HEK293 (cell line): Measurements from ENCODE around the gene AMOTL2.

Experiments
- CTCF ChIA-PET: fragments of 350-600 bp; formaldehyde crosslinking; extraction: SDS; loops from one replicate; lab custom pipeline; 2021; ENCODE audit warnings: antibody characterized with exemption; lab: Yijun Ruan, JAX
- POLR2A ChIA-PET: fragments of 300-600 bp; formaldehyde crosslinking; extraction: SDS; loops from one replicate; lab custom pipeline; 2020; ENCODE audit warnings: antibody characterized with exemption, inconsistent platforms; lab: Yijun Ruan, JAX
- H3K27ac ChIP-seq: fragments of 200-500 bp; sonication (Bioruptor generic); 2 replicates; pipeline ENCODE4 v1.5.1; 2014; ENCODE audit warnings: low read depth, low read length, control low read depth, inconsistent platforms; ENCODE audit errors: extremely low read depth
- H3K36me3 ChIP-seq, 2 experiments: fragments of 200-500 bp in 1 of 2; sonication (Bioruptor generic) in 1 of 2; 1 replicate in 1 of 2; 2 replicates in 1 of 2; pipeline ENCODE4 v1.5.1; 2014 to 2017; ENCODE audit warnings: inconsistent platforms in 2 of 2, low read length in 2 of 2; ENCODE audit not compliant: control insufficient read depth in 2 of 2, insufficient read depth in 1 of 2
- H3K4me1 ChIP-seq: fragments of 200-500 bp; sonication (Bioruptor generic); 2 replicates; pipeline ENCODE4 v1.5.1; 2014; ENCODE audit warnings: mild to moderate bottlenecking, low read length, inconsistent platforms; ENCODE audit not compliant: control insufficient read depth, insufficient read depth
- H3K4me3 ChIP-seq: 2 replicates; pipeline ENCODE4 v1.5.1; 2011; ENCODE audit warnings: low read depth, mild to moderate bottlenecking, control low read depth, low read length, moderate library complexity
- H3K9me3 ChIP-seq: fragments of 200-500 bp; sonication (Bioruptor generic); 2 replicates; pipeline ENCODE4 v1.5.1; 2014; ENCODE audit warnings: low read depth, low read length, inconsistent platforms; ENCODE audit not compliant: control insufficient read depth, insufficient read depth
- BCL6B ChIP-seq: fragments of 450-650 bp; formaldehyde crosslinking; IDR thresholded peaks from 2 replicates; pipeline ENCODE4 v1.5.1; 2017; ENCODE audit warnings: missing biosample characterization, missing genetic modification characterization
- EGR2 ChIP-seq: fragments of 450-650 bp; formaldehyde crosslinking; IDR thresholded peaks from 2 replicates; pipeline ENCODE4 v1.5.1; 2016; ENCODE audit warnings: low read depth, missing biosample characterization, missing genetic modification characterization
- FEZF1 ChIP-seq: fragments of 450-650 bp; formaldehyde crosslinking; IDR thresholded peaks from 2 replicates; pipeline ENCODE4 v1.5.1; 2016; ENCODE audit warnings: missing biosample characterization, missing genetic modification characterization
- GLIS1 ChIP-seq: fragments of 450-650 bp; formaldehyde crosslinking; IDR thresholded peaks from 2 replicates; pipeline ENCODE4 v1.5.1; 2016; ENCODE audit warnings: missing biosample characterization, missing genetic modification characterization
- HOXA7 ChIP-seq: sonication (generic); formaldehyde crosslinking; IDR thresholded peaks from 2 replicates; pipeline ENCODE4 v1.8.1; 2022; ENCODE audit warnings: missing genetic modification reagents, borderline replicate concordance
- INSM2 ChIP-seq: fragments of 450-650 bp; formaldehyde crosslinking; IDR thresholded peaks from 2 replicates; pipeline ENCODE4 v1.5.1; 2016; ENCODE audit warnings: missing biosample characterization, missing genetic modification characterization
- KLF17 ChIP-seq: fragments of 450-650 bp; formaldehyde crosslinking; IDR thresholded peaks from 2 replicates; pipeline ENCODE4 v1.5.1; 2016; ENCODE audit warnings: missing biosample characterization, missing genetic modification characterization
- KLF9 ChIP-seq: fragments of 450-650 bp; formaldehyde crosslinking; IDR thresholded peaks from 2 replicates; pipeline ENCODE4 v1.5.1; 2016; ENCODE audit warnings: missing biosample characterization, missing genetic modification characterization, low read depth
- OSR2 ChIP-seq: fragments of 450-650 bp; formaldehyde crosslinking; IDR thresholded peaks from 2 replicates; pipeline ENCODE4 v1.5.1; 2016; ENCODE audit warnings: missing biosample characterization, missing genetic modification characterization
- RBAK ChIP-seq: fragments of 450-650 bp; formaldehyde crosslinking; IDR thresholded peaks from 2 replicates; pipeline ENCODE4 v1.5.1; 2016; ENCODE audit warnings: missing biosample characterization, missing genetic modification characterization
- SALL2 ChIP-seq: fragments of 450-650 bp; formaldehyde crosslinking; IDR thresholded peaks from 2 replicates; pipeline ENCODE4 v1.5.0; 2017; ENCODE audit warnings: missing biosample characterization, mild to moderate bottlenecking, missing genetic modification characterization, borderline replicate concordance
- SP7 ChIP-seq: fragments of 450-650 bp; formaldehyde crosslinking; IDR thresholded peaks from 2 replicates; pipeline ENCODE4 v1.5.1; 2016; ENCODE audit warnings: missing biosample characterization, missing genetic modification characterization
- YY1 ChIP-seq: fragments of 450-650 bp; formaldehyde crosslinking; IDR thresholded peaks from 2 replicates; pipeline ENCODE4 v1.5.1; 2018; ENCODE audit warnings: missing biosample characterization, missing genetic modification characterization
- ZBTB17 ChIP-seq: fragments of 450-650 bp; formaldehyde crosslinking; IDR thresholded peaks from 2 replicates; pipeline ENCODE4 v1.5.1; 2016; ENCODE audit warnings: missing biosample characterization, missing genetic modification characterization
- ZBTB7A ChIP-seq: fragments of 450-650 bp; formaldehyde crosslinking; IDR thresholded peaks from 2 replicates; pipeline ENCODE4 v1.5.1; 2016; ENCODE audit warnings: low read depth, missing biosample characterization, missing genetic modification characterization
- ZFHX2 ChIP-seq: fragments of 450-650 bp; formaldehyde crosslinking; conservative IDR thresholded peaks from 2 replicates; pipeline ENCODE4 v1.5.1; 2016; ENCODE audit warnings: missing biosample characterization, missing genetic modification characterization
- ZNF112 ChIP-seq: fragments of 450-650 bp; formaldehyde crosslinking; IDR thresholded peaks from 2 replicates; pipeline ENCODE4 v1.5.0; 2017; ENCODE audit warnings: missing biosample characterization, missing genetic modification characterization
- ZNF2 ChIP-seq: fragments of 450-650 bp; formaldehyde crosslinking; IDR thresholded peaks from 2 replicates; pipeline ENCODE4 v1.5.1; 2016; ENCODE audit warnings: missing biosample characterization, missing genetic modification characterization
- ZNF24 ChIP-seq: fragments of 450-650 bp; formaldehyde crosslinking; IDR thresholded peaks from 2 replicates; pipeline ENCODE4 v1.5.1; 2016; ENCODE audit warnings: missing biosample characterization, missing genetic modification characterization
- ZNF292 ChIP-seq: fragments of 450-650 bp; formaldehyde crosslinking; IDR thresholded peaks from 2 replicates; pipeline ENCODE4 v1.5.1; 2016; ENCODE audit warnings: low read depth, missing biosample characterization, missing genetic modification characterization, borderline replicate concordance
- ZNF341 ChIP-seq: fragments of 450-650 bp; formaldehyde crosslinking; IDR thresholded peaks from 2 replicates; pipeline ENCODE4; 2016; ENCODE audit warnings: low read depth, missing biosample characterization, missing genetic modification characterization
- ZNF354C ChIP-seq: fragments of 450-650 bp; formaldehyde crosslinking; IDR thresholded peaks from 2 replicates; pipeline ENCODE4 v1.5.1; 2016; ENCODE audit warnings: missing biosample characterization, missing genetic modification characterization, low read depth, borderline replicate concordance
- ZNF530 ChIP-seq: fragments of 450-650 bp; formaldehyde crosslinking; IDR thresholded peaks from 2 replicates; pipeline ENCODE4 v1.5.1; 2016; ENCODE audit warnings: low read depth, missing biosample characterization, missing genetic modification characterization
- ZNF544 ChIP-seq: fragments of 450-650 bp; formaldehyde crosslinking; IDR thresholded peaks from 2 replicates; pipeline ENCODE4 v1.5.0; 2017; ENCODE audit warnings: missing biosample characterization, missing genetic modification characterization
- ZNF561 ChIP-seq: fragments of 450-650 bp; IDR thresholded peaks from 2 replicates; pipeline ENCODE4 v1.5.1; 2018; ENCODE audit warnings: missing biosample characterization, missing genetic modification characterization, borderline replicate concordance
- ZNF654 ChIP-seq: fragments of 450-650 bp; formaldehyde crosslinking; IDR thresholded peaks from 2 replicates; pipeline ENCODE4 v1.5.1; 2016; ENCODE audit warnings: low read depth, missing biosample characterization, missing genetic modification characterization
- ZNF658 ChIP-seq: fragments of 450-650 bp; formaldehyde crosslinking; IDR thresholded peaks from 2 replicates; pipeline ENCODE4; 2016; ENCODE audit warnings: missing biosample characterization, missing genetic modification characterization
- ZNF692 ChIP-seq: fragments of 450-650 bp; formaldehyde crosslinking; IDR thresholded peaks from 2 replicates; pipeline ENCODE4 v1.5.1; 2016; ENCODE audit warnings: missing biosample characterization, missing genetic modification characterization
- ZNF701 ChIP-seq: fragments of 450-650 bp; formaldehyde crosslinking; IDR thresholded peaks from 2 replicates; pipeline ENCODE4 v1.5.1; 2016; ENCODE audit warnings: missing biosample characterization, missing genetic modification characterization
- ZNF768 ChIP-seq: fragments of 450-650 bp; formaldehyde crosslinking; IDR thresholded peaks from 2 replicates; pipeline ENCODE4 v1.5.1; 2018; ENCODE audit warnings: missing biosample characterization, mild to moderate bottlenecking, missing genetic modification characterization
- ZXDB ChIP-seq: fragments of 450-650 bp; formaldehyde crosslinking; IDR thresholded peaks from 2 replicates; pipeline ENCODE4 v1.5.1; 2016; ENCODE audit warnings: missing biosample characterization, missing genetic modification characterization

The AMOTL2 gene

GRCh38 chr3:134308350-134308891 lies 65.8 kb downstream of the AMOTL2 start (continued):
- peak; percentile 90 for TF ChIP-seq ZNF654 (tag by site-specific recombination)
- TF ChIP-seq KLF17 (tag by site-specific recombination) = peak; percentile 40; the same call in 1 of the 2 replicates
- TF ChIP-seq KLF9 = 0 out of 2 replicates have a peak, but pooled peaks have one; percentile 46
- TF ChIP-seq SP7 (tag by site-specific recombination) = 0 out of 2 replicates have a peak, but pooled peaks have one; percentile 33
- TF ChIP-seq ZNF561 (tag by site-specific recombination) = no peak
- no peak for TF ChIP-seq ZNF658 (tag by site-specific recombination)
- no peak for TF ChIP-seq YY1 (tag by site-specific recombination)
- TF ChIP-seq INSM2 (tag by site-specific recombination) = peak; percentile 69
- TF ChIP-seq ZBTB17 = peak; percentile 37; the same call in 1 of the 2 replicates
- no peak for TF ChIP-seq ZNF701 (tag by site-specific recombination)
- no peak for TF ChIP-seq ZBTB7A (tag by site-specific recombination)
- TF ChIP-seq ZNF768 = no peak
- TF ChIP-seq ZNF354C (tag by site-specific recombination) = no peak
- no peak for TF ChIP-seq FEZF1 (tag by site-specific recombination)
- 0 out of 2 replicates have a peak, but pooled peaks have one; percentile 11 for TF ChIP-seq ZFHX2 (tag by site-specific recombination)
- TF ChIP-seq ZNF341 (tag by site-specific recombination) = no peak
- TF ChIP-seq ZNF292 = no peak
- peak; percentile 79 for TF ChIP-seq GLIS1 (tag by site-specific recombination)
- TF ChIP-seq ZNF692 (tag by site-specific recombination) = peak; percentile 54
- no peak for TF ChIP-seq ZNF24
- no peak for TF ChIP-seq RBAK (tag by site-specific recombination)
- no peak for TF ChIP-seq EGR2 (tag by site-specific recombination)
- 0 out of 2 replicates have a peak, but pooled peaks have one; percentile 43 for TF ChIP-seq ZNF2 (tag by site-specific recombination)

- CTCF ChIA-PET = interaction anchor here (0.6 to 7.0 kb wide), 17 partner anchors 12 to 379 kb away, joined by 3 to 124 read pairs (median 5); no protein-coding TSS in a partner anchor
- no peak overlapping the region for H3K27ac ChIP-seq
- H3K9me3 ChIP-seq = no peaks in the 10 kb centered on the region
- no peaks in the 10 kb centered on the region for H3K36me3 ChIP-seq
- no peak overlapping the region for H3K4me3 ChIP-seq
- POLR2A ChIA-PET = interaction anchor here (1.0 kb wide), 1 partner anchor 67 kb away, joined by 3 read pairs; no protein-coding TSS in a partner anchor
- H3K4me1 ChIP-seq = no peaks in the 10 kb centered on the region
- no peak for TF ChIP-seq ZNF530
- TF ChIP-seq HOXA7 (CRISPR knock-in tag) = no peak
- TF ChIP-seq OSR2 (tag by site-specific recombination) = no peak
- no peak for TF ChIP-seq SALL2 (tag by site-specific recombination)
- TF ChIP-seq ZXDB (tag by site-specific recombination) = no peak
- no peak for TF ChIP-seq ZBTB17
- no peak for TF ChIP-seq ZNF112 (tag by site-specific recombination)
- no peak for TF ChIP-seq ZNF692 (tag by site-specific recombination)
- TF ChIP-seq ZNF544 = no peak
- TF ChIP-seq BCL6B = no peak
Observed at GRCh38 chr3:134307425-134307824, 66.8 kb downstream of the AMOTL2 start.
